WTC11 (cell line): ENCODE data around the gene CHPT1. TPM values are rescaled to one million over a fixed set of nuclear protein-coding genes. Genes with fewer than 3 reads are reported as not detected.

Experiments used
- ATAC-seq: fragments of 200-7000 bp; cut with Tn5 transposase; 2 replicates; pipeline ENCODE4 v1.10.0; 2021; ENCODE audit warnings: mild to moderate bottlenecking, moderate library complexity
- CTCF ChIA-PET: fragments of 300-600 bp; sonication (Branson Sonifier 250); formaldehyde crosslinking; loops from one replicate; lab custom pipeline; 2021; ENCODE audit warnings: antibody characterized with exemption; lab: Charles Lee
- POLR2A ChIA-PET: fragments of 350-600 bp; sonication (Branson Sonifier 250); formaldehyde crosslinking; loops from one replicate; lab custom pipeline; 2021; ENCODE audit warnings: antibody characterized with exemption; lab: Charles Lee
- DNase-seq: peaks from one replicate; pipeline ENCODE4 v3.0.0; 2021; ENCODE audit warnings: low spot score
- H3K27ac Mint-ChIP-seq: 2 replicates; pipeline ENCODE4 v1.8.0; 2021; ENCODE audit warnings: mixed read lengths
- H3K27me3 Mint-ChIP-seq: 2 replicates; pipeline ENCODE4 v1.8.0; 2021; ENCODE audit warnings: low read depth, mild to moderate bottlenecking, moderate library complexity, mixed read lengths
- H3K36me3 Mint-ChIP-seq: 2 replicates; pipeline ENCODE4 v1.8.0; 2021; ENCODE audit warnings: mixed read lengths
- H3K4me1 Mint-ChIP-seq: 2 replicates; pipeline ENCODE4 v1.8.0; 2022; ENCODE audit warnings: mixed read lengths
- H3K4me3 Mint-ChIP-seq: 2 replicates; pipeline ENCODE4 v1.8.0; 2021; ENCODE audit warnings: mild to moderate bottlenecking, moderate library complexity, mixed read lengths
- H3K9me3 Mint-ChIP-seq: 2 replicates; pipeline ENCODE4 v1.8.0; 2021; ENCODE audit warnings: mixed read lengths
- EMX1 ChIP-seq: fragments of 250-450 bp; sonication (Bioruptor Pico); IDR thresholded peaks from 2 replicates; pipeline ENCODE4 v1.8.0; 2021; ENCODE audit warnings: mild to moderate bottlenecking
- ETV6 ChIP-seq: sonication (generic); formaldehyde crosslinking; IDR thresholded peaks from 2 replicates; pipeline ENCODE4 v1.8.1; 2022; ENCODE audit warnings: mild to moderate bottlenecking, missing genetic modification reagents
- JAZF1 ChIP-seq: fragments of 250-450 bp; sonication (Bioruptor Pico); IDR thresholded peaks from 2 replicates; pipeline ENCODE4 v1.9.0; 2021; ENCODE audit warnings: moderate library complexity, mild to moderate bottlenecking, inconsistent platforms
- KAT7 ChIP-seq: sonication (generic); formaldehyde crosslinking; IDR thresholded peaks from 2 replicates; pipeline ENCODE4 v1.8.1; 2023; ENCODE audit warnings: missing genetic modification reagents, mild to moderate bottlenecking, borderline replicate concordance
- NR2C2 ChIP-seq: sonication (generic); formaldehyde crosslinking; IDR thresholded peaks from 2 replicates; pipeline ENCODE4 v1.8.0; 2022; ENCODE audit warnings: mild to moderate bottlenecking, missing genetic modification reagents
- OVOL2 ChIP-seq: fragments of 250-450 bp; sonication (Bioruptor Pico); IDR thresholded peaks from 2 replicates; pipeline ENCODE4 v1.9.0; 2021; ENCODE audit warnings: mild to moderate bottlenecking, borderline replicate concordance
- PRRX2 ChIP-seq: fragments of 250-450 bp; sonication (Bioruptor Pico); IDR thresholded peaks from 2 replicates; pipeline ENCODE4 v1.8.0; 2021; ENCODE audit warnings: mild to moderate bottlenecking
- SOX15 ChIP-seq: fragments of 250-450 bp; sonication (Bioruptor Pico); IDR thresholded peaks from 2 replicates; pipeline ENCODE4 v1.9.0; 2021; ENCODE audit warnings: mild to moderate bottlenecking
- ZBTB21 ChIP-seq: sonication (generic); formaldehyde crosslinking; IDR thresholded peaks from 2 replicates; pipeline ENCODE4 v1.8.1; 2023; ENCODE audit warnings: mild to moderate bottlenecking, missing genetic modification reagents, borderline replicate concordance
- ZNF121 ChIP-seq: sonication (generic); formaldehyde crosslinking; IDR thresholded peaks from 2 replicates; pipeline ENCODE4 v1.8.0; 2023; ENCODE audit warnings: missing genetic modification reagents
- ZNF219 ChIP-seq: sonication (generic); formaldehyde crosslinking; IDR thresholded peaks from 2 replicates; pipeline ENCODE4 v1.8.0; 2023; ENCODE audit warnings: missing genetic modification reagents, mild to moderate bottlenecking, borderline replicate concordance
- ZNF671 ChIP-seq: fragments of 250-450 bp; sonication (Bioruptor Pico); IDR thresholded peaks from 2 replicates; pipeline ENCODE4 v1.8.0; 2021; ENCODE audit warnings: mild to moderate bottlenecking
- total RNA-seq: library from RNA; stranded (reverse); gene quantifications from 3 replicates; pipeline ENCODE4 v1.2.3, GENCODE V29; 2021
- TF ChIP-seq, protein P1 (sequence below): sonication (generic); formaldehyde crosslinking; IDR thresholded peaks from 2 replicates; pipeline ENCODE4 v1.8.0; 2023; ENCODE audit warnings: mild to moderate bottlenecking, missing genetic modification reagents
- TF ChIP-seq, protein P2 (sequence below): fragments of 200-600 bp; IDR thresholded peaks from 2 replicates; pipeline ENCODE4 v1.8.0; 2022; ENCODE audit warnings: antibody characterized with exemption
- TF ChIP-seq, protein P3 (sequence below): sonication (generic); formaldehyde crosslinking; conservative IDR thresholded peaks from 2 replicates; pipeline ENCODE4 v1.8.1; 2022; ENCODE audit warnings: mild to moderate bottlenecking, missing genetic modification reagents
- TF ChIP-seq, protein P4 (sequence below): sonication (generic); formaldehyde crosslinking; IDR thresholded peaks from 2 replicates; pipeline ENCODE4 v1.8.1; 2023; ENCODE audit warnings: mild to moderate bottlenecking, missing genetic modification reagents, moderate library complexity
- TF ChIP-seq, protein P5 (sequence below): fragments of 250-450 bp; sonication (Bioruptor Pico); IDR thresholded peaks from 2 replicates; pipeline ENCODE4 v1.9.0; 2021; ENCODE audit warnings: moderate library complexity, mild to moderate bottlenecking, inconsistent platforms, borderline replicate concordance
- TF ChIP-seq, protein P6 (sequence below): fragments of 250-450 bp; sonication (Bioruptor Pico); IDR thresholded peaks from 2 replicates; pipeline ENCODE4 v1.9.0; 2021; ENCODE audit warnings: mild to moderate bottlenecking

The CHPT1 gene
- total RNA-seq, 1 experiment from 2014 or later, result 19.1 TPM

DNA sequence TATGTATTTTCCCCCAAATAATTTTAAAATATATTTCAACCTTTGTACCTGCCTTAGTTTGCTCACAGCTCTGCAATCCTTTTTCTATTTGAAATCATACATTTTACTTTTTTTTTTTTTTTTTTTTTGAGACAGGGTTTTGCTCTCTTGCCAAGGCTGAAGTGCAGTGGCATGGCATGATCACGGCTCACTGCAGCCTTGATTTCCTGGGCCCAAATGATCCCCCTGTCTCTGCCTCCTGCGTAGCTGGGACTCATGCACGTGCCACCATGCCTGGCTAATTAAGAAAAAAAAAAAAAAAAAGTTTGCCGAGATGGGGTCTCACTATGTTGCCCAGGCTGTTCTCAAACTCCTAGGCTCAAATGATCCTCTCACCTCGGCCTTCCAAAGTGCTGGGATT is 43.1 kb downstream of the CHPT1 start:
- H3K4me1 Mint-ChIP-seq, result no peaks in the 10 kb centered on the region
- H3K4me3 Mint-ChIP-seq, result no peak overlapping the region
- ChIA-PET CTCF (no interaction called here), POLR2A (no interaction called here)
- no peak overlapping the region for H3K27ac Mint-ChIP-seq
- DNase-seq (no peak), ATAC-seq (no peak)
- TF ChIP-seq NR2C2 (CRISPR knock-in tag), result no peak
- no peak for TF ChIP-seq EMX1 (CRISPR knock-in tag)
- TF ChIP-seq, protein P1, sequence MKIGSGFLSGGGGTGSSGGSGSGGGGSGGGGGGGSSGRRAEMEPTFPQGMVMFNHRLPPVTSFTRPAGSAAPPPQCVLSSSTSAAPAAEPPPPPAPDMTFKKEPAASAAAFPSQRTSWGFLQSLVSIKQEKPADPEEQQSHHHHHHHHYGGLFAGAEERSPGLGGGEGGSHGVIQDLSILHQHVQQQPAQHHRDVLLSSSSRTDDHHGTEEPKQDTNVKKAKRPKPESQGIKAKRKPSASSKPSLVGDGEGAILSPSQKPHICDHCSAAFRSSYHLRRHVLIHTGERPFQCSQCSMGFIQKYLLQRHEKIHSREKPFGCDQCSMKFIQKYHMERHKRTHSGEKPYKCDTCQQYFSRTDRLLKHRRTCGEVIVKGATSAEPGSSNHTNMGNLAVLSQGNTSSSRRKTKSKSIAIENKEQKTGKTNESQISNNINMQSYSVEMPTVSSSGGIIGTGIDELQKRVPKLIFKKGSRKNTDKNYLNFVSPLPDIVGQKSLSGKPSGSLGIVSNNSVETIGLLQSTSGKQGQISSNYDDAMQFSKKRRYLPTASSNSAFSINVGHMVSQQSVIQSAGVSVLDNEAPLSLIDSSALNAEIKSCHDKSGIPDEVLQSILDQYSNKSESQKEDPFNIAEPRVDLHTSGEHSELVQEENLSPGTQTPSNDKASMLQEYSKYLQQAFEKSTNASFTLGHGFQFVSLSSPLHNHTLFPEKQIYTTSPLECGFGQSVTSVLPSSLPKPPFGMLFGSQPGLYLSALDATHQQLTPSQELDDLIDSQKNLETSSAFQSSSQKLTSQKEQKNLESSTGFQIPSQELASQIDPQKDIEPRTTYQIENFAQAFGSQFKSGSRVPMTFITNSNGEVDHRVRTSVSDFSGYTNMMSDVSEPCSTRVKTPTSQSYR, result no peak
- TF ChIP-seq JAZF1, result no peak
- TF ChIP-seq, protein P2, sequence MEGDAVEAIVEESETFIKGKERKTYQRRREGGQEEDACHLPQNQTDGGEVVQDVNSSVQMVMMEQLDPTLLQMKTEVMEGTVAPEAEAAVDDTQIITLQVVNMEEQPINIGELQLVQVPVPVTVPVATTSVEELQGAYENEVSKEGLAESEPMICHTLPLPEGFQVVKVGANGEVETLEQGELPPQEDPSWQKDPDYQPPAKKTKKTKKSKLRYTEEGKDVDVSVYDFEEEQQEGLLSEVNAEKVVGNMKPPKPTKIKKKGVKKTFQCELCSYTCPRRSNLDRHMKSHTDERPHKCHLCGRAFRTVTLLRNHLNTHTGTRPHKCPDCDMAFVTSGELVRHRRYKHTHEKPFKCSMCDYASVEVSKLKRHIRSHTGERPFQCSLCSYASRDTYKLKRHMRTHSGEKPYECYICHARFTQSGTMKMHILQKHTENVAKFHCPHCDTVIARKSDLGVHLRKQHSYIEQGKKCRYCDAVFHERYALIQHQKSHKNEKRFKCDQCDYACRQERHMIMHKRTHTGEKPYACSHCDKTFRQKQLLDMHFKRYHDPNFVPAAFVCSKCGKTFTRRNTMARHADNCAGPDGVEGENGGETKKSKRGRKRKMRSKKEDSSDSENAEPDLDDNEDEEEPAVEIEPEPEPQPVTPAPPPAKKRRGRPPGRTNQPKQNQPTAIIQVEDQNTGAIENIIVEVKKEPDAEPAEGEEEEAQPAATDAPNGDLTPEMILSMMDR, result no peak
- TF ChIP-seq ZBTB21, result no peak
- TF ChIP-seq SOX15 (CRISPR knock-in tag), result no peak
- no peak for TF ChIP-seq ZNF219
- no peak for TF ChIP-seq KAT7
- TF ChIP-seq ZNF671, result no peak
- no peak for TF ChIP-seq OVOL2
- no peaks in the 10 kb centered on the region for H3K9me3 Mint-ChIP-seq
- 0 out of 2 replicates have a peak, but pooled peaks cover 3% of the 10 kb centered on the region for H3K36me3 Mint-ChIP-seq
- no peaks in the 10 kb centered on the region for H3K27me3 Mint-ChIP-seq

DNA sequence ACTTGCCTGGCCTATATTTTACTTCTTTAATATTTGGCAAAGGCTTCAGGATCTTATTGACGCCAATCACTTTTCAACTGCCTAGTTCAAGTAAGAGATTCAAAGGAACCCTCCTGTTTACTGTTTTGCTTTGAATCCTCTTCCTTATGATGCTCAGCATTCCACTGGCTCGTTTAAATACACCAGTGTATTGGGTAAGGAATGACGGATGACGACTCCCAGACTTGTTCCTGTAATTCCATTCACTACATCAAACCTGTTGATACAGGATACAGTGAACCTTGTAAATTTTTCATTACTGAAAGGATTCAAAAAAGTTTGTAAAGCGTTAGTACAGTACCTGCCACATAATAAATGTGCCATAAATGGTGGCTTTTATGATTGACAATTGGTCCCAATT is 43.5 kb downstream of the CHPT1 start:
- ChIA-PET POLR2A (no interaction called here), CTCF (no interaction called here)
- Mint-ChIP-seq H3K36me3 (0 out of 2 replicates have a peak, but pooled peaks cover 3% of the 10 kb centered on the region), H3K4me3 (no peak overlapping the region), H3K27me3 (no peaks in the 10 kb centered on the region), H3K9me3 (no peaks in the 10 kb centered on the region), H3K27ac (no peak overlapping the region), H3K4me1 (no peaks in the 10 kb centered on the region)
- TF ChIP-seq, protein P3, sequence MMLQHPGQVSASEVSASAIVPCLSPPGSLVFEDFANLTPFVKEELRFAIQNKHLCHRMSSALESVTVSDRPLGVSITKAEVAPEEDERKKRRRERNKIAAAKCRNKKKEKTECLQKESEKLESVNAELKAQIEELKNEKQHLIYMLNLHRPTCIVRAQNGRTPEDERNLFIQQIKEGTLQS (CRISPR knock-in tag), result no peak
- TF ChIP-seq, protein P2, result no peak
- TF ChIP-seq, protein P4, sequence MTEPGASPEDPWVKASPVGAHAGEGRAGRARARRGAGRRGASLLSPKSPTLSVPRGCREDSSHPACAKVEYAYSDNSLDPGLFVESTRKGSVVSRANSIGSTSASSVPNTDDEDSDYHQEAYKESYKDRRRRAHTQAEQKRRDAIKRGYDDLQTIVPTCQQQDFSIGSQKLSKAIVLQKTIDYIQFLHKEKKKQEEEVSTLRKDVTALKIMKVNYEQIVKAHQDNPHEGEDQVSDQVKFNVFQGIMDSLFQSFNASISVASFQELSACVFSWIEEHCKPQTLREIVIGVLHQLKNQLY (CRISPR knock-in tag), result no peak
- TF ChIP-seq, protein P5, sequence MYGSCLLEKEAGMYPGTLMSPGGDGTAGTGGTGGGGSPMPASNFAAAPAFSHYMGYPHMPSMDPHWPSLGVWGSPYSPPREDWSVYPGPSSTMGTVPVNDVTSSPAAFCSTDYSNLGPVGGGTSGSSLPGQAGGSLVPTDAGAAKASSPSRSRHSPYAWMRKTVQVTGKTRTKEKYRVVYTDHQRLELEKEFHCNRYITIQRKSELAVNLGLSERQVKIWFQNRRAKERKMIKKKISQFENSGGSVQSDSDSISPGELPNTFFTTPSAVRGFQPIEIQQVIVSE (CRISPR knock-in tag), result no peak
- no peak for TF ChIP-seq ZNF121 (CRISPR knock-in tag)
- no peak for TF ChIP-seq PRRX2 (CRISPR knock-in tag)
- no peak for TF ChIP-seq ETV6 (CRISPR knock-in tag)
- no peak for TF ChIP-seq OVOL2
- TF ChIP-seq, protein P6, sequence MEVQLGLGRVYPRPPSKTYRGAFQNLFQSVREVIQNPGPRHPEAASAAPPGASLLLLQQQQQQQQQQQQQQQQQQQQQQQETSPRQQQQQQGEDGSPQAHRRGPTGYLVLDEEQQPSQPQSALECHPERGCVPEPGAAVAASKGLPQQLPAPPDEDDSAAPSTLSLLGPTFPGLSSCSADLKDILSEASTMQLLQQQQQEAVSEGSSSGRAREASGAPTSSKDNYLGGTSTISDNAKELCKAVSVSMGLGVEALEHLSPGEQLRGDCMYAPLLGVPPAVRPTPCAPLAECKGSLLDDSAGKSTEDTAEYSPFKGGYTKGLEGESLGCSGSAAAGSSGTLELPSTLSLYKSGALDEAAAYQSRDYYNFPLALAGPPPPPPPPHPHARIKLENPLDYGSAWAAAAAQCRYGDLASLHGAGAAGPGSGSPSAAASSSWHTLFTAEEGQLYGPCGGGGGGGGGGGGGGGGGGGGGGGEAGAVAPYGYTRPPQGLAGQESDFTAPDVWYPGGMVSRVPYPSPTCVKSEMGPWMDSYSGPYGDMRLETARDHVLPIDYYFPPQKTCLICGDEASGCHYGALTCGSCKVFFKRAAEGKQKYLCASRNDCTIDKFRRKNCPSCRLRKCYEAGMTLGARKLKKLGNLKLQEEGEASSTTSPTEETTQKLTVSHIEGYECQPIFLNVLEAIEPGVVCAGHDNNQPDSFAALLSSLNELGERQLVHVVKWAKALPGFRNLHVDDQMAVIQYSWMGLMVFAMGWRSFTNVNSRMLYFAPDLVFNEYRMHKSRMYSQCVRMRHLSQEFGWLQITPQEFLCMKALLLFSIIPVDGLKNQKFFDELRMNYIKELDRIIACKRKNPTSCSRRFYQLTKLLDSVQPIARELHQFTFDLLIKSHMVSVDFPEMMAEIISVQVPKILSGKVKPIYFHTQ (CRISPR knock-in tag), result no peak
- TF ChIP-seq ZNF671, result no peak
- DNase-seq, result no peak
- no peak for ATAC-seq
